Endothelial cell of umbilical vein (primary cell): ENCODE data around the gene DPP3. TPM values are rescaled to one million over a fixed set of nuclear protein-coding genes. Genes with fewer than 3 reads are reported as not detected.
A peak's percentile ranks its signal among the peaks of the same experiment; 100 is the strongest.
"Not testable (repeated sequence)": the region's sequence is repeated elsewhere in the genome, so short reads cannot be mapped to it uniquely, and the experiment has no call there.

Experiments used
- Bru-seq: library from RNA; stranded (reverse); fragments of 400-500 nt; gene quantifications from one replicate; lab custom pipeline; 2021; lab: Mats Ljungman, UMichigan
- BruChase-seq, 2 experiments: library from RNA; stranded (reverse); fragments of 400-500 nt; gene quantifications; one replicate each; lab custom pipeline; 2021; lab: Mats Ljungman, UMichigan
- BruUV-seq: library from RNA; stranded (reverse); fragments of 400-500 nt; replicated peaks from 2 replicates; lab custom pipeline; 2021; lab: Mats Ljungman, UMichigan
- CTCF ChIA-PET: fragments of 300-600, 350-600 bp; sonication (Branson Sonifier 250); formaldehyde crosslinking; loops from one replicate; lab custom pipeline; 2021; ENCODE audit warnings: antibody characterized with exemption, inconsistent platforms; lab: Charles Lee
- POLR2A ChIA-PET: fragments of 300-600, 350-600 bp; sonication (Branson Sonifier 250); formaldehyde crosslinking; loops from one replicate; lab custom pipeline; 2021; ENCODE audit warnings: antibody characterized with exemption, inconsistent platforms; lab: Charles Lee
- DNase-seq: peaks from one replicate; pipeline ENCODE4 v3.0.0-alpha.2; 2011; ENCODE audit warnings: low read depth, low spot score
- FAIRE-seq: peaks from 2 replicates; lab custom pipeline; 2011; peaks lifted over from hg19 to GRCh38; lab: Jason Lieb, UNC
- H2AFZ ChIP-seq: 2 replicates; pipeline ENCODE4 v1.6.0; 2012; ENCODE audit warnings: low read depth, low read length, control low read depth, inconsistent platforms
- H3K27ac ChIP-seq: 2 replicates; pipeline ENCODE4 v1.5.1; 2011; ENCODE audit warnings: low read depth, mild to moderate bottlenecking, control low read depth, low read length, moderate library complexity; ENCODE audit not compliant: insufficient read depth
- H3K27me3 ChIP-seq, 2 experiments: 2 replicates each; pipeline versions ENCODE4 v1.6.0 to v1.6.1; 2011; ENCODE audit warnings: low read length in 2 of 2, mixed read lengths in 1 of 2; ENCODE audit not compliant: control insufficient read depth in 2 of 2, insufficient read depth in 2 of 2
- H3K36me3 ChIP-seq, 2 experiments: 2 replicates in 1 of 2; 3 replicates in 1 of 2; pipeline ENCODE4 v1.5.1; 2011; ENCODE audit warnings: low read length in 2 of 2, mild to moderate bottlenecking in 1 of 2, moderate library complexity in 1 of 2; ENCODE audit not compliant: control insufficient read depth in 2 of 2, insufficient read depth in 2 of 2; ENCODE audit errors: extremely low read depth in 1 of 2
- H3K4me1 ChIP-seq: 3 replicates; pipeline ENCODE4 v1.5.1; 2011; ENCODE audit warnings: mild to moderate bottlenecking, low read length; ENCODE audit not compliant: control insufficient read depth, insufficient read depth; ENCODE audit errors: extremely low read depth
- H3K4me2 ChIP-seq: 2 replicates; pipeline ENCODE4 v1.6.1; 2011; ENCODE audit warnings: low read length, control low read depth, mixed read lengths; ENCODE audit not compliant: insufficient read depth
- H3K4me3 ChIP-seq, 3 experiments: fragments of 200-600 bp in 1 of 3; sonication (generic), shearing (Covaris generic) in 1 of 3; replicated peaks in 1 of 3; 2 replicates each; pipeline ENCODE4 v1.5.1; 2011 to 2016; ENCODE audit warnings: control low read depth in 3 of 3, low read length in 3 of 3, mild to moderate bottlenecking in 2 of 3, inconsistent platforms in 1 of 3, low read depth in 1 of 3, moderate library complexity in 1 of 3; ENCODE audit not compliant: insufficient read depth in 1 of 3
- H3K79me2 ChIP-seq: 2 replicates; pipeline ENCODE4 v1.6.0; 2012; ENCODE audit warnings: low read length, inconsistent platforms; ENCODE audit not compliant: control insufficient read depth, insufficient read depth
- H3K9ac ChIP-seq: replicated peaks from 2 replicates; pipeline ENCODE3; 2011; ENCODE audit warnings: low read length, control low read depth; ENCODE audit not compliant: insufficient read depth; ENCODE audit errors: extremely low read depth
- H3K9me1 ChIP-seq: replicated peaks from 3 replicates; pipeline ENCODE4 v1.6.0; 2011; ENCODE audit warnings: mild to moderate bottlenecking, low read length; ENCODE audit not compliant: control insufficient read depth, insufficient read depth; ENCODE audit errors: extremely low read depth
- H3K9me3 ChIP-seq: replicated peaks from 2 replicates; pipeline ENCODE4 v1.5.1; 2012; ENCODE audit warnings: low read length, inconsistent platforms; ENCODE audit not compliant: control insufficient read depth, insufficient read depth
- H4K20me1 ChIP-seq: replicated peaks from 2 replicates; pipeline ENCODE3; 2011; ENCODE audit warnings: mild to moderate bottlenecking, low read length; ENCODE audit not compliant: control insufficient read depth, insufficient read depth; ENCODE audit errors: extremely low read depth
- FOS ChIP-seq: IDR thresholded peaks from 2 replicates; pipeline ENCODE4 v1.6.1; 2011; ENCODE audit warnings: mild to moderate bottlenecking, low read length, moderate library complexity, borderline replicate concordance; ENCODE audit not compliant: insufficient read depth
- POLR2A ChIP-seq: IDR thresholded peaks from 2 replicates; pipeline ENCODE4 v1.6.1; 2012; ENCODE audit warnings: low read depth, mild to moderate bottlenecking, control low read depth, low read length
- POLR2AphosphoS5 ChIP-seq: IDR thresholded peaks from 2 replicates; pipeline ENCODE4 v1.6.1; 2012; ENCODE audit warnings: low read depth, mild to moderate bottlenecking, control low read depth, low read length, moderate library complexity; ENCODE audit not compliant: insufficient read depth
- dilution Hi-C: fragments of 300-500 bp; cut with MboI; formaldehyde crosslinking; loops from one replicate; pipeline ENCODE4 v1.15.0; 2019; ENCODE audit warnings: low sequenced_read_pairs; ENCODE audit not compliant: extremely low pct_ligation_motif_present
- intact Hi-C: fragments of 100-400 bp; cut with micrococcal nuclease; formaldehyde crosslinking; loops from one replicate; pipeline ENCODE4 v1.10.0; 2022
- long read RNA-seq: library from polyadenylated mRNA; stranded (forward); transcript quantifications from one replicate; pipeline ENCODE4 v2.0.0, GENCODE V29; 2021
- polyA minus RNA-seq, 3 experiments: library from RNA; depleted of rRNA, polyadenylated mRNA; stranded (reverse); fragments of >200 nt; gene quantifications; 1 replicate in 1 of 3; 2 replicates in 2 of 3; pipeline ENCODE4 v1.2.3, GENCODE V29; 2011
- polyA plus RNA-seq, 4 experiments: library from polyadenylated mRNA; depleted of rRNA in 3 of 4; stranded (reverse) in 3 of 4; unstranded in 1 of 4; fragments of >200 nt; gene quantifications; 2 replicates each; pipeline versions ENCODE4 v1.2.1 to v1.2.3, GENCODE V29; 2011 to 2012; ENCODE audit warnings: missing spikeins in 1 of 4
- total RNA-seq: library from RNA; stranded (reverse); gene quantifications from 2 replicates; pipeline ENCODE4 v1.2.3, GENCODE V29; 2021

The DPP3 gene, protein sequence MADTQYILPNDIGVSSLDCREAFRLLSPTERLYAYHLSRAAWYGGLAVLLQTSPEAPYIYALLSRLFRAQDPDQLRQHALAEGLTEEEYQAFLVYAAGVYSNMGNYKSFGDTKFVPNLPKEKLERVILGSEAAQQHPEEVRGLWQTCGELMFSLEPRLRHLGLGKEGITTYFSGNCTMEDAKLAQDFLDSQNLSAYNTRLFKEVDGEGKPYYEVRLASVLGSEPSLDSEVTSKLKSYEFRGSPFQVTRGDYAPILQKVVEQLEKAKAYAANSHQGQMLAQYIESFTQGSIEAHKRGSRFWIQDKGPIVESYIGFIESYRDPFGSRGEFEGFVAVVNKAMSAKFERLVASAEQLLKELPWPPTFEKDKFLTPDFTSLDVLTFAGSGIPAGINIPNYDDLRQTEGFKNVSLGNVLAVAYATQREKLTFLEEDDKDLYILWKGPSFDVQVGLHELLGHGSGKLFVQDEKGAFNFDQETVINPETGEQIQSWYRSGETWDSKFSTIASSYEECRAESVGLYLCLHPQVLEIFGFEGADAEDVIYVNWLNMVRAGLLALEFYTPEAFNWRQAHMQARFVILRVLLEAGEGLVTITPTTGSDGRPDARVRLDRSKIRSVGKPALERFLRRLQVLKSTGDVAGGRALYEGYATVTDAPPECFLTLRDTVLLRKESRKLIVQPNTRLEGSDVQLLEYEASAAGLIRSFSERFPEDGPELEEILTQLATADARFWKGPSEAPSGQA
- 46.4 and 56.0 TPM in 2 replicates for total RNA-seq
- 50.4 and 55.8 TPM in 2 replicates for polyA plus RNA-seq
- polyA plus RNA-seq (2011; cell fraction: cytosol; rRNA removed) = 39.8 and 40.3 TPM in 2 replicates
- polyA plus RNA-seq (2011; cell fraction: nucleus; rRNA removed) = 96.8 and 121 TPM in 2 replicates
- polyA plus RNA-seq (2012) = 47.1 and 69.1 TPM in 2 replicates
- 70.7 and 76.3 TPM in 2 replicates for polyA minus RNA-seq
- polyA minus RNA-seq (2011; cell fraction: cytosol; rRNA and poly(A)+ RNA removed) = 81.0 TPM
- polyA minus RNA-seq (2011; cell fraction: nucleus; rRNA and poly(A)+ RNA removed) = 21.3 and 44.4 TPM in 2 replicates
- Bru-seq, nascent RNA = percentile 42 among the genes with signal in this experiment
- percentile 58 among the genes with signal in this experiment for BruChase-seq, experiment 1, labeled RNA remaining after a 6-hour chase
- BruChase-seq, experiment 2, labeled RNA remaining after a 2-hour chase = percentile 47 among the genes with signal in this experiment
- long read RNA-seq, transcript DPP3-211 (18 exons, 3,078 nt) = minor isoform, 10 of 52 reads
- long read RNA-seq, transcript DPP3-209 (18 exons, 2,974 nt) = major isoform, 20 of 52 reads
- long read RNA-seq, partial matches to known transcripts = 15 of 52 reads
- long read RNA-seq, other reads (novel, unspliced or antisense) = 7 of 52 reads

DNA sequence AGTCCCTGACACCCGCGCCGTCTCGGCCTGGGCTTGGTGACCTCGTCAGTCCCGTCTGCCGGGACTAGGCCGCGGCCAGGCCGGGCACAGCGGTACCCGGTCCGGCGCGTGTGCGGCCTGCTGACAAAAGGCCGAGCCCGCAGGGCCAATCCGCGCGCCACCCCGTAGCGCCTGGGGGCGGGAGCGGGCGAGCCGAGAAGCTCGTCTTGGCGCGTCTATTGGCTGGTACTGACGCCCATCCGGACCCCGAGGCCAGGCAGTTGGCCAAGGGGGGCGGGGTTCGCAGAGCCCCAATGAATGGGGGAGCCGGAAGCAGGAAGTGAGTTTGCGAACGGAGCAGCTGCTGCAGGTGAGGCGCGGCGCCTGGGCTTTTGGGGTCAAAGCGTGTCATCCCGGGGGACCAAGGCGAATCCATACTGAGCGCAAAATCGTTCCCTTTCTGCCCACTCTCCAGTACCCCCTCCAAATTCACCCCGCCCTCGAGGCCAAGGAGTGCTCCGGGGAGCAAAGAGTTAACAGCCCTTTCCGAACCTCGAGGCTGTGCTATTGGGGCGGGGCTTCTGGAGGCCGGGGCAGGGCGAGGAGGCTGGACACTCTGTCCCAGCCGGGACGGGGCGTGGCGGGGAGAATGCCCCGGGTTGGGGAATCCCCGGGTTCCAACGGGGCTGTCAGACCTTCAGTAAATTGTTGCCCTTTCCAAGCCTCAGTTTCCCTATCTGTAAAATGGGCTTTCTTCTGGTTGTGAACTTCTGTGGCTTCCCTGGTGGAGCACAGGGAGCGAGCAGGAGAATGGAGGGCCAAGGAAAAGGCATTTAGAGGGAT is at the start of gene DPP3:
TSS of gene DPP3 (plus strand) at position 318 of the 822 bp plus-strand sequence. CDS start 1,767 bp downstream, outside the sequence.
- H3K9me3 ChIP-seq = no peaks in the 10 kb centered on the region
- H3K4me3 ChIP-seq = peak within 1 kb of the TSS; percentile 71 to 89 (median 86)
- TF ChIP-seq POLR2A (peak; percentile 96), POLR2AphosphoS5 (peak; percentile 95), FOS (no peak)
- ChIA-PET POLR2A (interaction anchor here (1.0 to 1.5 kb wide), 4 partner anchors 11 to 198 kb away, joined by 3 to 15 read pairs (median 6); partner anchors contain the start of genes PELI3, RBM4 and RBM4B), CTCF (interaction anchor here (0.6 to 1.9 kb wide), 13 partner anchors 10 to 198 kb away, joined by 3 to 12 read pairs (median 4); partner anchors contain the start of genes MRPL11 and PELI3)
- peak within 1 kb of the TSS; percentile 99 for H3K9ac ChIP-seq
- H3K36me3 ChIP-seq = no peaks in the 10 kb centered on the region
- H3K9me1 ChIP-seq = no peaks in the 10 kb centered on the region
- dilution Hi-C loops (no loop called here), intact Hi-C loops (loop anchor here (1.0 to 2.0 kb wide), 5 partner anchors 14 to 197 kb away; partner anchors contain the start of genes ACTN3, BBS1, PELI3 and RBM4B)
- peak within 1 kb of the TSS; percentile 93 for H3K4me2 ChIP-seq
- H3K27me3 ChIP-seq = no peaks in the 10 kb centered on the region
- peaks cover 7% of the 10 kb centered on the region for H3K79me2 ChIP-seq
- peaks cover 10% of the 10 kb centered on the region for H3K4me1 ChIP-seq
- TSS peak; percentile 40 for BruUV-seq
- DNase-seq = peak; percentile 98
- H2AFZ ChIP-seq = peak within 1 kb of the TSS; percentile 97
- no peaks in the 10 kb centered on the region for H4K20me1 ChIP-seq
- peak within 1 kb of the TSS; percentile 96 for H3K27ac ChIP-seq
- FAIRE-seq = peak; percentile 93

DNA sequence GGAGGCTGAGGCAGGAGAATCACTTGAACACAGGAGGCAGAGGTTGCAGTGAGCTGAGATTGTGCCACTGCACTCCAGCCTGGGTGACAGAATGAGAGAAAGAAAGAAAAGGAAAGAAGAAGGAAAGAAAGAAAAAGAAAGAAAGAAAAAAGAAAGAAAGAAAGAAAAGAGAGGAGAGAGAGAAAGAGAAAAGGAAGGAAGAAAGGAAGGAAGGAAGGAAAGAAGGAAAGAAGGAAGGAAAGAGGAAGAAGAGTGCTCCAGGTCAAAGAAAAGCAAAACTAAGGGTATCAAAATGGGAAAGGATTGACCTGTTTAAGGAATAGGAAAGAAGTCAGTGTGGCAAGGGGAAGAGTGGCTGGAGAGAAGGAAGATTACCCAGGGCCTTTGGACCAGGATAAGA is 48.9 kb upstream of the DPP3 start:
- H4K20me1 ChIP-seq, intact Hi-C loops, H3K4me3 ChIP-seq, H3K9me3 ChIP-seq, BruUV-seq, H3K36me3 ChIP-seq, DNase-seq, dilution Hi-C loops, H3K4me2 ChIP-seq, H3K79me2 ChIP-seq, H2AFZ ChIP-seq, H3K9ac ChIP-seq, FAIRE-seq, POLR2A ChIA-PET, H3K27me3 ChIP-seq, H3K9me1 ChIP-seq, H3K4me1 ChIP-seq, H3K27ac ChIP-seq: not testable (repeated sequence)
- CTCF ChIA-PET = interaction anchor here (0.6 to 7.5 kb wide), 4 partner anchors 10 to 21 kb away, joined by 3 to 87 read pairs (median 10); no protein-coding TSS in a partner anchor
